ENCODE data around the gene LYPLAL1. TPM values are rescaled to one million over a fixed set of nuclear protein-coding genes. Genes with fewer than 3 reads are reported as not detected.
"Not testable (repeated sequence)": the region's sequence is repeated elsewhere in the genome, so short reads cannot be mapped to it uniquely, and the experiment has no call there.

The LYPLAL1 gene
- total RNA-seq, 2 experiments from 2014 or later, result 24.5 to 30.0 TPM

DNA sequence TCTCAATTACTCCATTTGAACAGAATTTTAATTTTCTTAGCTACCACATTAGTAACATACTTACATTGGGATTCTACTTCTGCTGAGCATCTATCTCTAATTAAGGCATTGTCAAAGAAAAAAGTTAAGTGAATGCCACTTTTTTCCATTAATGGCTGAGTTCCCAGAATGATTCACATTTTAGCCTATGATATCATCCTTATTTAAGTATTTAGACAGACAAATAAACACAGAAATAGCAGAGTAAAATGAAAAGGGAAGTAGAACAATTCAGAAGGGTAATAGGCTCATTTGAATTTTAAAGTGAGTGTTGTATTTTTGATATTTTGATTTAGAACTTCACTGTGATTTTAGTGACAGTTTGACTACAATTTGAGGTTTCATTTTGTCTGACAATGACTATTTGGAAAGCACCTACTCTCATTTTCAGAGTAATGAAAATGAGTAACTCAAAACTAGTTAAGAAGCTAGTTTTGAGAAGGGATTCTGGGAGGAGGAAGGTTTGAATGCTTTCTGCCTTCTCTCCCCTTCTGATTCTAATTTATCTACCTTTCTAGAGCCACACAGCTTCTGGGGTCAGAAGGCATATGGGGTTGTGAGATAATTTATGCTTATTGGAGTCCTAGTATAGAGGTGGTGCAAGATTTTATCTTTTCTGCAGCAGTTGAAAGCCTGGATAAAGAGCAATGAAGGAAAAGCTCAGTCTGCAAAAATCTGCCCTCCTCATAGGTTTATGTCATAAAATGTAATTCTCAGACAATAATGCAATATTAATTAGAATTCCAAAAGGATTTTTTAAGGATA lies 15.5 kb downstream of the LYPLAL1 start:
- ATAC-seq (peak; percentile 83), DNase-seq (peak; percentile 1)
- CTCF ChIA-PET, result interaction anchor here (1.1 to 3.5 kb wide), 2 partner anchors 13 to 15 kb away, joined by 3 to 19 read pairs; no protein-coding TSS in a partner anchor
- H3K4me3 Mint-ChIP-seq, result peak overlapping the region; percentile 46
- H3K36me3 Mint-ChIP-seq (ENCODE audit: low read depth), result peaks cover 29% of the 10 kb centered on the region
- H3K27ac Mint-ChIP-seq, result peak overlapping the region; percentile 82
- POLR2A ChIA-PET, result interaction anchor here (2.3 kb wide), 1 partner anchor 15 kb away, joined by 11 read pairs; the partner anchor contains the start of gene LYPLAL1
- H3K27me3 Mint-ChIP-seq, result no peaks in the 10 kb centered on the region
- peaks cover 33% of the 10 kb centered on the region for H3K4me1 Mint-ChIP-seq (ENCODE audit: low read depth)
- TF ChIP-seq, protein P1, sequence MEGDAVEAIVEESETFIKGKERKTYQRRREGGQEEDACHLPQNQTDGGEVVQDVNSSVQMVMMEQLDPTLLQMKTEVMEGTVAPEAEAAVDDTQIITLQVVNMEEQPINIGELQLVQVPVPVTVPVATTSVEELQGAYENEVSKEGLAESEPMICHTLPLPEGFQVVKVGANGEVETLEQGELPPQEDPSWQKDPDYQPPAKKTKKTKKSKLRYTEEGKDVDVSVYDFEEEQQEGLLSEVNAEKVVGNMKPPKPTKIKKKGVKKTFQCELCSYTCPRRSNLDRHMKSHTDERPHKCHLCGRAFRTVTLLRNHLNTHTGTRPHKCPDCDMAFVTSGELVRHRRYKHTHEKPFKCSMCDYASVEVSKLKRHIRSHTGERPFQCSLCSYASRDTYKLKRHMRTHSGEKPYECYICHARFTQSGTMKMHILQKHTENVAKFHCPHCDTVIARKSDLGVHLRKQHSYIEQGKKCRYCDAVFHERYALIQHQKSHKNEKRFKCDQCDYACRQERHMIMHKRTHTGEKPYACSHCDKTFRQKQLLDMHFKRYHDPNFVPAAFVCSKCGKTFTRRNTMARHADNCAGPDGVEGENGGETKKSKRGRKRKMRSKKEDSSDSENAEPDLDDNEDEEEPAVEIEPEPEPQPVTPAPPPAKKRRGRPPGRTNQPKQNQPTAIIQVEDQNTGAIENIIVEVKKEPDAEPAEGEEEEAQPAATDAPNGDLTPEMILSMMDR (IDR thresholded peaks at IDR 0.05), result no peak
- intact Hi-C loops (cut with micrococcal nuclease), result no loop called here
- H3K9me3 Mint-ChIP-seq, result no peaks in the 10 kb centered on the region

DNA sequence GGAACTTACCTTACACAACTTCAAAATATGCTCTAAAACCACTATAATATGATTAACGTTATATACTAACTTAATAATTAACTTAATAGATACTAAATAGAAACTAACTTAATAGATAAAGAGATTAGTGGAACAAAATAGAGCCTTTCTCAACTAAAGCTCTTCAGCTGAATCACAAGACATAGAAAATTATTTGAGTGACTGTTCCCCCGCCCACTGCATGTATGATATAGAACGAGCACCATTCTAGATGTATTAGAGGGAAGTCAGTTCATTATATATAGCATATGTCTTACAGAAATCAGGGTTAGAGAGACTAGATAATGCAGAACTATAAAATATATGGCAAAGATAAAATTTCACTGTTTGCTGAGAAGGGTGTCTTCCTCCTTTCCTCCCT lies 16.3 kb downstream of the LYPLAL1 start:
- POLR2A ChIA-PET, result interaction anchor here (2.3 kb wide), 1 partner anchor 16 kb away, joined by 11 read pairs; the partner anchor contains the start of gene LYPLAL1
- ATAC-seq, result no peak
- TF ChIP-seq, protein P1 (IDR thresholded peaks at IDR 0.05), result no peak
- Mint-ChIP-seq H3K27me3 (no peaks in the 10 kb centered on the region), H3K4me1 (ENCODE audit: low read depth) (peaks cover 27% of the 10 kb centered on the region), H3K36me3 (ENCODE audit: low read depth) (peaks cover 32% of the 10 kb centered on the region), H3K27ac (no peak overlapping the region), H3K9me3 (no peaks in the 10 kb centered on the region), H3K4me3 (no peak overlapping the region)
- CTCF ChIA-PET, result interaction anchor here (1.1 to 3.5 kb wide), 2 partner anchors 14 kb away, joined by 3 to 19 read pairs; no protein-coding TSS in a partner anchor
- intact Hi-C loops (cut with micrococcal nuclease), result no loop called here
- DNase-seq, result no peak

DNA sequence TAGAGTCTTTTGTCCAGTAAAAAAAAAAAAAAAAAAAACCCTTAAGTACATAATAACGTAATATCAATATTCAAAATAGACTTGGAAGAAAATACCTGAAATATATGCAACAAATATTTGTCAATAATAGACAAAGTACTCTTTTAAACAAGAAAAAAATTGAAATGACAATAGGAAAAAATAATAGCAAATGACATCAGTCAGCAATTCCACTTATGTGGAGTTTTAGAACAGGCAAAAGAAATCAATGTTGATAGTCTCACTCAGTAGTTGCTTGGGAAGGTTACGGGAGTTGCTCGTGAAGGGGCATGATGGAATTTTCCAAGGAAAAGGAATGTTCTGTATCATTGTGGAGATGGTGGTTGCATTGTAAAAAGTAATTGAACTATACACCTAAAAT lies 16.9 kb downstream of the LYPLAL1 start:
- H3K27me3 Mint-ChIP-seq, result no peaks in the 10 kb centered on the region
- intact Hi-C loops (cut with micrococcal nuclease), result no loop called here
- ATAC-seq, result no peak
- ChIA-PET POLR2A (no interaction called here), CTCF (no interaction called here)
- peaks cover 34% of the 10 kb centered on the region for H3K36me3 Mint-ChIP-seq (ENCODE audit: low read depth)
- no peak for DNase-seq
- no peaks in the 10 kb centered on the region for H3K9me3 Mint-ChIP-seq
- H3K27ac Mint-ChIP-seq, result no peak overlapping the region
- peaks cover 24% of the 10 kb centered on the region for H3K4me1 Mint-ChIP-seq (ENCODE audit: low read depth)
- H3K4me3 Mint-ChIP-seq, result no peak overlapping the region
- TF ChIP-seq, protein P1 (IDR thresholded peaks at IDR 0.05), result no peak

DNA sequence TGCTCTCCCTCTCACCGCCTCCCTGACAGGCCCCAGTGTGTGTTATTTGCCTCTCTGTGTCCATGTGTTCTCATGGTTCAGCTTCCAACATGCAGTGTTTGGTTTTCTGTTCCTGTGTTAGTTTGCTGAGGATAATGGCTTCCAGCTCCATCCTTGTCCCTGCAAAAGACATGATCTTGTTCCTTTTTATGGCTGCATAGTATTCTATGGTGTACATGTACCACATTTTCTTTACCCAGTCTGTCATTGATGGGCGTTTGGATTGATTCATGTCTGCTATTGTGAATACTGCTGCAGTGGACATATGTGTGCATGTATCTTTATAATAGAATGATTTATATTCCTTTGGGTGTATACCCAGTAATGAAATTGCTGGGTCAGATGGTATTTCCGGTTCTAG lies 22.2 kb downstream of the LYPLAL1 start:
- intact Hi-C loops (cut with micrococcal nuclease); H3K9me3 Mint-ChIP-seq; H3K27me3 Mint-ChIP-seq; CTCF ChIA-PET; H3K4me1 Mint-ChIP-seq (ENCODE audit: low read depth); DNase-seq; H3K4me3 Mint-ChIP-seq; H3K27ac Mint-ChIP-seq; POLR2A ChIA-PET; ATAC-seq: not testable (repeated sequence)
- H3K36me3 Mint-ChIP-seq (ENCODE audit: low read depth), result peaks cover 47% of the 10 kb centered on the region

DNA sequence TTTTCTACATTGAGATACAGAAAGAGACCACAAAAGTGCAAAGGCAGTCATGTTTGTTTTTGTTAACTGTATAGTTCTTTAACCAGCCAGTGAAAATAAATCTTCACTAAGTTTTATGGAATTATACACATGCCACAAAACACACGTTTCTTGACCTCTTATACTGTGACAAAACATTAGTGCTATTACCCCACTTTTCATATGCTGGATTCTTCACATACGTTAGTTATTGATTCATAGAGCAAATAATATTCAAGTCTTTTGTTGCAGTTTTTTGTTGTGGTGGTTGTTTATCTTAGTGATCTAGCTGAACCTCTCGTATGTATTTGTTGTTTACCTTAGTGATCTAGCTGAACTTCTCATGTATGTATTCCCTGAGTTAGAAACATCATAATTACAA lies 28.0 kb downstream of the LYPLAL1 start:
- Mint-ChIP-seq H3K4me3 (no peak overlapping the region), H3K27me3 (no peaks in the 10 kb centered on the region), H3K4me1 (ENCODE audit: low read depth) (no peaks in the 10 kb centered on the region), H3K9me3 (no peaks in the 10 kb centered on the region), H3K36me3 (ENCODE audit: low read depth) (peaks cover 15% of the 10 kb centered on the region), H3K27ac (no peak overlapping the region)
- ChIA-PET POLR2A (interaction anchor here (1.1 kb wide), 1 partner anchor 28 kb away, joined by 3 read pairs; the partner anchor contains the start of gene LYPLAL1), CTCF (no interaction called here)
- intact Hi-C loops (cut with micrococcal nuclease), result loop anchor here (10.0 kb wide), 3 partner anchors 183 to 463 kb away; no protein-coding TSS in a partner anchor
- DNase-seq, result no peak
- TF ChIP-seq, protein P1 (IDR thresholded peaks at IDR 0.05), result no peak
- ATAC-seq, result no peak
